Measurements from ENCODE around the gene PKDREJ.

- no peak for TF ChIP-seq EZH2 (IDR thresholded peaks at IDR 0.05; ENCODE audit: insufficient read depth, poor library complexity, severe bottlenecking)
- TF ChIP-seq EZH2phosphoT487 (IDR thresholded peaks at IDR 0.05; ENCODE audit: insufficient read depth, low read depth) = no peak
Measured at GRCh38 chr22:46225631-46226030, 37.5 kb downstream of the PKDREJ start.
